NB4 (cell line): ENCODE results near the gene PHLDB1.

Source experiments
- MYC ChIP-seq: IDR thresholded peaks from 2 replicates; pipeline ENCODE4 v1.6.1; 2011; ENCODE audit warnings: low read depth, low read length
- POLR2A ChIP-seq: IDR thresholded peaks from 2 replicates; pipeline ENCODE4 v1.6.1; 2011; ENCODE audit warnings: mild to moderate bottlenecking; ENCODE audit not compliant: insufficient read length; ENCODE audit errors: extremely low read depth
- TF ChIP-seq, protein P1 (sequence below): IDR thresholded peaks from one replicate; pipeline ENCODE4 v1.5.1; 2012; ENCODE audit warnings: low read depth, low read length
- TF ChIP-seq, protein P2 (sequence below): IDR thresholded peaks from 2 replicates; pipeline ENCODE4 v1.6.1; 2011; ENCODE audit warnings: low read depth, low read length

DNA sequence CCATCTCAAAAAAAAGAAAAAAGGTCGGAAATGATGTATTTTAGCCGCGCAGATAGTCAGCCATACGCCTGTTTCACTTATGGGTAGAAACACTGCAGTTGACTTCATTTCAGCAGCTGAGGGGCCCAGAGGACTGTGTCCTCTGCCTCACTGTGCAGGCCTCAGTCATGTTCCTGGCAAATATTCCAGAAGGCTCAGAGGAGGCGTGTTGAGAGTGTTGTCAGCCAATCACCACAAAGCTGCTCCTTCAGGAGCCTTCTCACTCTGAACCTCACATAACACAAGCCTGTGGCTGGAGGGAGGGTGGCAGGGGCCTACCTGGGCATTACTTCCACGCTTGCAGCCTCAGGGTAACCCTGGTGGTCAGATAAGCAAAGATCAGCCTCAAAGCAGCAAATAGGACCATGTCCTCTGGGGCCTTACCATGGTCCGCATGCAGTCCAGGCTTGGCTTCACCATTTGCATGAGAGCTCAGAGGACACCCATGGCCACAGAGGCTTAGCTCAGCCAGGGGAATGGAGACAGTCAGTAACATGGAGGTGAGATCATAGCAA is 89.3 kb downstream of the PHLDB1 start:
- TF ChIP-seq, protein P1, sequence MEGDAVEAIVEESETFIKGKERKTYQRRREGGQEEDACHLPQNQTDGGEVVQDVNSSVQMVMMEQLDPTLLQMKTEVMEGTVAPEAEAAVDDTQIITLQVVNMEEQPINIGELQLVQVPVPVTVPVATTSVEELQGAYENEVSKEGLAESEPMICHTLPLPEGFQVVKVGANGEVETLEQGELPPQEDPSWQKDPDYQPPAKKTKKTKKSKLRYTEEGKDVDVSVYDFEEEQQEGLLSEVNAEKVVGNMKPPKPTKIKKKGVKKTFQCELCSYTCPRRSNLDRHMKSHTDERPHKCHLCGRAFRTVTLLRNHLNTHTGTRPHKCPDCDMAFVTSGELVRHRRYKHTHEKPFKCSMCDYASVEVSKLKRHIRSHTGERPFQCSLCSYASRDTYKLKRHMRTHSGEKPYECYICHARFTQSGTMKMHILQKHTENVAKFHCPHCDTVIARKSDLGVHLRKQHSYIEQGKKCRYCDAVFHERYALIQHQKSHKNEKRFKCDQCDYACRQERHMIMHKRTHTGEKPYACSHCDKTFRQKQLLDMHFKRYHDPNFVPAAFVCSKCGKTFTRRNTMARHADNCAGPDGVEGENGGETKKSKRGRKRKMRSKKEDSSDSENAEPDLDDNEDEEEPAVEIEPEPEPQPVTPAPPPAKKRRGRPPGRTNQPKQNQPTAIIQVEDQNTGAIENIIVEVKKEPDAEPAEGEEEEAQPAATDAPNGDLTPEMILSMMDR, result no peak
- TF ChIP-seq POLR2A, result no peak
- TF ChIP-seq, protein P2, sequence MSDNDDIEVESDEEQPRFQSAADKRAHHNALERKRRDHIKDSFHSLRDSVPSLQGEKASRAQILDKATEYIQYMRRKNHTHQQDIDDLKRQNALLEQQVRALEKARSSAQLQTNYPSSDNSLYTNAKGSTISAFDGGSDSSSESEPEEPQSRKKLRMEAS, result no peak
- TF ChIP-seq MYC, result no peak
